Activated T-cell treated with anti-CD3 and anti-CD28 coated beads, Interleukin-2, amount 50 U/mL, for 4 hours (primary cell): ENCODE data around the gene SDCCAG8. TPM values are rescaled to one million over a fixed set of nuclear protein-coding genes. Genes with fewer than 3 reads are reported as not detected.

ENCODE experiments used
- ATAC-seq, 2 donors: fragments of 200-7000 bp; cut with Tn5 transposase; one replicate each; pipeline ENCODE4 v1.10.0; 2021
- DNase-seq: peaks from one replicate; pipeline ENCODE4 v3.0.0-alpha.2; 2020
- H3K27me3 Mint-ChIP-seq: one replicate; pipeline ENCODE4 v1.8.0; 2021; ENCODE audit warnings: low read depth, mixed read lengths
- H3K36me3 Mint-ChIP-seq: one replicate; pipeline ENCODE4 v1.8.0; 2022; ENCODE audit warnings: mixed read lengths; ENCODE audit not compliant: insufficient read depth
- H3K4me1 Mint-ChIP-seq: one replicate; pipeline ENCODE4 v1.8.0; 2021; ENCODE audit warnings: low read depth, mixed read lengths
- H3K4me3 Mint-ChIP-seq: one replicate; pipeline ENCODE4 v1.8.0; 2021; ENCODE audit warnings: mild to moderate bottlenecking, moderate library complexity, mixed read lengths
- H3K9me3 Mint-ChIP-seq: one replicate; pipeline ENCODE4 v1.8.0; 2021; ENCODE audit warnings: mixed read lengths
- total RNA-seq, 3 donors: library from RNA; stranded (reverse); gene quantifications; one replicate each; pipeline ENCODE4 v1.2.1, GENCODE V29; 2021

Gene SDCCAG8
- total RNA-seq, 3 donors from 2014 or later, result 8.2 to 14.4 (median 11.6) TPM

GRCh38 chr1:243433737-243434370 lies 178.0 kb downstream of the SDCCAG8 start:
- no peaks in the 10 kb centered on the region for H3K27me3 Mint-ChIP-seq
- DNase-seq (no peak), ATAC-seq (no peak)
- peaks cover 23% of the 10 kb centered on the region for H3K36me3 Mint-ChIP-seq
- H3K9me3 Mint-ChIP-seq, result no peaks in the 10 kb centered on the region
- no peaks in the 10 kb centered on the region for H3K4me1 Mint-ChIP-seq
- H3K4me3 Mint-ChIP-seq, result no peak overlapping the region

GRCh38 chr1:243434594-243434993 lies 178.8 kb downstream of the SDCCAG8 start:
- Mint-ChIP-seq H3K36me3 (peaks cover 22% of the 10 kb centered on the region), H3K4me3 (no peak overlapping the region), H3K4me1 (no peaks in the 10 kb centered on the region), H3K9me3 (no peaks in the 10 kb centered on the region), H3K27me3 (no peaks in the 10 kb centered on the region)
- DNase-seq (no peak), ATAC-seq (no peak)

- H3K36me3 Mint-ChIP-seq, result peaks cover 19% of the 10 kb centered on the region
- no peak overlapping the region for H3K4me3 Mint-ChIP-seq
- no peak for ATAC-seq
- no peak for DNase-seq
- H3K4me1 Mint-ChIP-seq, result no peaks in the 10 kb centered on the region
- H3K27me3 Mint-ChIP-seq, result no peaks in the 10 kb centered on the region
- no peaks in the 10 kb centered on the region for H3K9me3 Mint-ChIP-seq
Measured at GRCh38 chr1:243435836-243436235, 180.0 kb downstream of the SDCCAG8 start.

GRCh38 chr1:243438146-243438545 lies 182.3 kb downstream of the SDCCAG8 start:
- Mint-ChIP-seq H3K9me3 (no peaks in the 10 kb centered on the region), H3K4me1 (no peaks in the 10 kb centered on the region), H3K27me3 (no peaks in the 10 kb centered on the region), H3K4me3 (no peak overlapping the region), H3K36me3 (peaks cover 17% of the 10 kb centered on the region)
- ATAC-seq (no peak), DNase-seq (no peak)

- Mint-ChIP-seq H3K36me3 (peaks cover 17% of the 10 kb centered on the region), H3K4me3 (no peak overlapping the region), H3K9me3 (no peaks in the 10 kb centered on the region), H3K4me1 (peaks cover 1% of the 10 kb centered on the region), H3K27me3 (no peaks in the 10 kb centered on the region)
- ATAC-seq (no peak), DNase-seq (no peak)
Measured at GRCh38 chr1:243438815-243439214, 183.0 kb downstream of the SDCCAG8 start.

- H3K9me3 Mint-ChIP-seq, result no peaks in the 10 kb centered on the region
- H3K4me3 Mint-ChIP-seq, result no peak overlapping the region
- H3K36me3 Mint-ChIP-seq, result peaks cover 12% of the 10 kb centered on the region
- H3K4me1 Mint-ChIP-seq, result peaks cover 1% of the 10 kb centered on the region
- DNase-seq, result no peak
- no peak for ATAC-seq
- H3K27me3 Mint-ChIP-seq, result no peaks in the 10 kb centered on the region
Measured at GRCh38 chr1:243440406-243440805, 184.6 kb downstream of the SDCCAG8 start.

GRCh38 chr1:243441601-243442000 lies 185.8 kb downstream of the SDCCAG8 start:
- Mint-ChIP-seq H3K4me1 (peaks cover 1% of the 10 kb centered on the region), H3K27me3 (no peaks in the 10 kb centered on the region), H3K4me3 (no peak overlapping the region), H3K36me3 (peaks cover 10% of the 10 kb centered on the region), H3K9me3 (no peaks in the 10 kb centered on the region)
- no peak for DNase-seq
- ATAC-seq, result no peak

- Mint-ChIP-seq H3K4me1 (peaks cover 3% of the 10 kb centered on the region), H3K36me3 (peaks cover 2% of the 10 kb centered on the region), H3K4me3 (no peak overlapping the region), H3K9me3 (no peaks in the 10 kb centered on the region), H3K27me3 (no peaks in the 10 kb centered on the region)
- DNase-seq (no peak), ATAC-seq (no peak)
Measured at GRCh38 chr1:243443557-243443956, 187.7 kb downstream of the SDCCAG8 start.

GRCh38 chr1:243447347-243447746 lies 191.5 kb downstream of the SDCCAG8 start:
- Mint-ChIP-seq H3K4me3 (no peak overlapping the region), H3K4me1 (peaks cover 3% of the 10 kb centered on the region), H3K36me3 (peaks cover 3% of the 10 kb centered on the region), H3K9me3 (no peaks in the 10 kb centered on the region), H3K27me3 (no peaks in the 10 kb centered on the region)
- ATAC-seq (no peak), DNase-seq (no peak)

GRCh38 chr1:243447844-243448243 lies 192.0 kb downstream of the SDCCAG8 start:
- Mint-ChIP-seq H3K4me3 (no peak overlapping the region), H3K4me1 (peaks cover 3% of the 10 kb centered on the region), H3K9me3 (no peaks in the 10 kb centered on the region), H3K36me3 (peaks cover 3% of the 10 kb centered on the region), H3K27me3 (no peaks in the 10 kb centered on the region)
- DNase-seq (no peak), ATAC-seq (no peak)

GRCh38 chr1:243449373-243449772 lies 193.5 kb downstream of the SDCCAG8 start:
- no peak overlapping the region for H3K4me3 Mint-ChIP-seq
- peaks cover 7% of the 10 kb centered on the region for H3K36me3 Mint-ChIP-seq
- peaks cover 2% of the 10 kb centered on the region for H3K4me1 Mint-ChIP-seq
- no peak for ATAC-seq
- no peaks in the 10 kb centered on the region for H3K27me3 Mint-ChIP-seq
- DNase-seq, result no peak
- no peaks in the 10 kb centered on the region for H3K9me3 Mint-ChIP-seq

GRCh38 chr1:243452092-243452491 lies 196.3 kb downstream of the SDCCAG8 start:
- ATAC-seq (no peak), DNase-seq (no peak)
- H3K9me3 Mint-ChIP-seq, result no peaks in the 10 kb centered on the region
- H3K27me3 Mint-ChIP-seq, result no peaks in the 10 kb centered on the region
- H3K36me3 Mint-ChIP-seq, result peaks cover 9% of the 10 kb centered on the region
- no peak overlapping the region for H3K4me3 Mint-ChIP-seq
- H3K4me1 Mint-ChIP-seq, result peaks cover 2% of the 10 kb centered on the region

- Mint-ChIP-seq H3K9me3 (no peaks in the 10 kb centered on the region), H3K4me1 (no peaks in the 10 kb centered on the region), H3K36me3 (peaks cover 11% of the 10 kb centered on the region), H3K27me3 (no peaks in the 10 kb centered on the region), H3K4me3 (no peak overlapping the region)
- DNase-seq (no peak), ATAC-seq (no peak)
Measured at GRCh38 chr1:243454328-243454997, 198.6 kb downstream of the SDCCAG8 start.

- no peak for ATAC-seq
- Mint-ChIP-seq H3K27me3 (no peaks in the 10 kb centered on the region), H3K4me1 (no peaks in the 10 kb centered on the region), H3K4me3 (no peak overlapping the region), H3K36me3 (peaks cover 12% of the 10 kb centered on the region), H3K9me3 (no peaks in the 10 kb centered on the region)
- no peak for DNase-seq
Measured at GRCh38 chr1:243455760-243456651, 200.2 kb downstream of the SDCCAG8 start.
